ENCODE data around the gene MYO1E. TPM values are rescaled to one million over a fixed set of nuclear protein-coding genes. Genes with fewer than 3 reads are reported as not detected.
A peak's percentile ranks its signal among the peaks of the same experiment; 100 is the strongest.

The MYO1E gene
- total and polyA plus RNA-seq, 4 donors = 6.7 to 70.9 (median 21.6) TPM

DNA sequence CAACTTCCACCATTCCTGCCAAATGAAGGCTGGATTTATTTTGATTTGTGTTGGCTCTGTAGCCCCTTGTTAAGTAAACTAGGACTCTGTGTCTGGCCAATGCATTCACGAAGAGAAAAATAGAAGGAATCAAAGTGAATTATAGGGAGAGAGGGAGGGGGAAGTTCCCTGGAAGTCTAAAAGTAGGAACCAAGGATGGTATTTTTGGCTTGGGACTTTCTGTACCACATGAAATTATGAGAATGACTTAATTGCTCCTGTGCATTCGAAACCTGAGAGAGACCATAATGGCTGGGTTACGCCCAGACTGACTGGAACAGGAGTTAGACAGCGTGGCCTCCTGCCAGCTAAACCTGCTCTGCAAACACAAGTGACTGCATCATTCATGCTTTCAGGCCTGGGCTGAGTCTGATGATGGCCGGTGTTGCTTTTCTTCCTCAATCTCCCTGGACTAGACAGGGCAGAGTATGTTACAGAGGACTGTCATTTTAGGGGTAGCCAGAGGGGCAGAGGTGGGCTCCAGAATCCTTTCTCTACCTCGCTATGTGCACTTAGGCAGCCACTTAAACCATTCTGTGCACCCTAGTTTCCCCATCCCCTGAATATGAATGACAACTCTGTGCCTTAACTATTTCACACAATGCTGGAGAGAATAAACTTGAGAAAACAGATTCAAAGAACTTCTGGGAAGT, 58.9 kb downstream of the MYO1E start:
- Histone ChIP-seq H3K4me1 (ENCODE audit: control insufficient read depth in 4 of 4, insufficient read depth in 4 of 4, low read length in 3 of 4) (peaks cover 0 to 27% (median 14%) of the 10 kb centered on the region in 4 donors), H3K27me3 (ENCODE audit: control insufficient read depth in 4 of 4, insufficient read depth in 4 of 4, low read length in 3 of 4) (no peaks in the 10 kb centered on the region), H3K4me3 (ENCODE audit: low read depth in 1 of 3, low read length in 3 of 3) (no peak overlapping the region), H3K9me3 (ENCODE audit: control insufficient read depth in 4 of 4, low read length in 3 of 4) (no peaks in the 10 kb centered on the region), H3K27ac (ENCODE audit: low read depth in 1 of 2, low read length in 2 of 2) (no peak overlapping the region), H3K9ac (ENCODE audit: low read depth in 1 of 2, low read length in 2 of 2) (no peak overlapping the region), H3K36me3 (ENCODE audit: control insufficient read depth in 4 of 4, insufficient read depth in 3 of 4, low read depth in 1 of 4, low read length in 3 of 4) (no peaks in the 10 kb centered on the region)
- TF ChIP-seq RAD21 (IDR thresholded peaks at IDR 0.05) = peak; percentile 6 to 10
- TF ChIP-seq, protein P1, sequence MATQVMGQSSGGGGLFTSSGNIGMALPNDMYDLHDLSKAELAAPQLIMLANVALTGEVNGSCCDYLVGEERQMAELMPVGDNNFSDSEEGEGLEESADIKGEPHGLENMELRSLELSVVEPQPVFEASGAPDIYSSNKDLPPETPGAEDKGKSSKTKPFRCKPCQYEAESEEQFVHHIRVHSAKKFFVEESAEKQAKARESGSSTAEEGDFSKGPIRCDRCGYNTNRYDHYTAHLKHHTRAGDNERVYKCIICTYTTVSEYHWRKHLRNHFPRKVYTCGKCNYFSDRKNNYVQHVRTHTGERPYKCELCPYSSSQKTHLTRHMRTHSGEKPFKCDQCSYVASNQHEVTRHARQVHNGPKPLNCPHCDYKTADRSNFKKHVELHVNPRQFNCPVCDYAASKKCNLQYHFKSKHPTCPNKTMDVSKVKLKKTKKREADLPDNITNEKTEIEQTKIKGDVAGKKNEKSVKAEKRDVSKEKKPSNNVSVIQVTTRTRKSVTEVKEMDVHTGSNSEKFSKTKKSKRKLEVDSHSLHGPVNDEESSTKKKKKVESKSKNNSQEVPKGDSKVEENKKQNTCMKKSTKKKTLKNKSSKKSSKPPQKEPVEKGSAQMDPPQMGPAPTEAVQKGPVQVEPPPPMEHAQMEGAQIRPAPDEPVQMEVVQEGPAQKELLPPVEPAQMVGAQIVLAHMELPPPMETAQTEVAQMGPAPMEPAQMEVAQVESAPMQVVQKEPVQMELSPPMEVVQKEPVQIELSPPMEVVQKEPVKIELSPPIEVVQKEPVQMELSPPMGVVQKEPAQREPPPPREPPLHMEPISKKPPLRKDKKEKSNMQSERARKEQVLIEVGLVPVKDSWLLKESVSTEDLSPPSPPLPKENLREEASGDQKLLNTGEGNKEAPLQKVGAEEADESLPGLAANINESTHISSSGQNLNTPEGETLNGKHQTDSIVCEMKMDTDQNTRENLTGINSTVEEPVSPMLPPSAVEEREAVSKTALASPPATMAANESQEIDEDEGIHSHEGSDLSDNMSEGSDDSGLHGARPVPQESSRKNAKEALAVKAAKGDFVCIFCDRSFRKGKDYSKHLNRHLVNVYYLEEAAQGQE (IDR thresholded peaks at IDR 0.05) = no peak
- TF ChIP-seq HNF4G (IDR thresholded peaks at IDR 0.05) = no peak
- TF ChIP-seq, protein P2, sequence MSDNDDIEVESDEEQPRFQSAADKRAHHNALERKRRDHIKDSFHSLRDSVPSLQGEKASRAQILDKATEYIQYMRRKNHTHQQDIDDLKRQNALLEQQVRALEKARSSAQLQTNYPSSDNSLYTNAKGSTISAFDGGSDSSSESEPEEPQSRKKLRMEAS (IDR thresholded peaks at IDR 0.05) = peak; percentile 18
- TF ChIP-seq NR2F2 (IDR thresholded peaks at IDR 0.05) = no peak
- TF ChIP-seq TAF1 (conservative IDR thresholded peaks at IDR 0.05) = no peak
- TF ChIP-seq, protein P3, sequence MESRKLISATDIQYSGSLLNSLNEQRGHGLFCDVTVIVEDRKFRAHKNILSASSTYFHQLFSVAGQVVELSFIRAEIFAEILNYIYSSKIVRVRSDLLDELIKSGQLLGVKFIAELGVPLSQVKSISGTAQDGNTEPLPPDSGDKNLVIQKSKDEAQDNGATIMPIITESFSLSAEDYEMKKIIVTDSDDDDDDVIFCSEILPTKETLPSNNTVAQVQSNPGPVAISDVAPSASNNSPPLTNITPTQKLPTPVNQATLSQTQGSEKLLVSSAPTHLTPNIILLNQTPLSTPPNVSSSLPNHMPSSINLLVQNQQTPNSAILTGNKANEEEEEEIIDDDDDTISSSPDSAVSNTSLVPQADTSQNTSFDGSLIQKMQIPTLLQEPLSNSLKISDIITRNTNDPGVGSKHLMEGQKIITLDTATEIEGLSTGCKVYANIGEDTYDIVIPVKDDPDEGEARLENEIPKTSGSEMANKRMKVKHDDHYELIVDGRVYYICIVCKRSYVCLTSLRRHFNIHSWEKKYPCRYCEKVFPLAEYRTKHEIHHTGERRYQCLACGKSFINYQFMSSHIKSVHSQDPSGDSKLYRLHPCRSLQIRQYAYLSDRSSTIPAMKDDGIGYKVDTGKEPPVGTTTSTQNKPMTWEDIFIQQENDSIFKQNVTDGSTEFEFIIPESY (IDR thresholded peaks at IDR 0.05) = no peak
- no peak for TF ChIP-seq FOXA2 (IDR thresholded peaks at IDR 0.05)
- no peak for TF ChIP-seq FOXA1 (IDR thresholded peaks at IDR 0.05)
- TF ChIP-seq RXRA (IDR thresholded peaks at IDR 0.05) = peak in 1 of 2 donors; percentile 20
- no peak for TF ChIP-seq EGR1 (IDR thresholded peaks at IDR 0.05; ENCODE audit: low read depth in 2 of 2)
- TF ChIP-seq GABPA (IDR thresholded peaks at IDR 0.05 in 1 of 2, conservative IDR thresholded peaks at IDR 0.05 in 1 of 2) = no peak
- peak; percentile 75 for TF ChIP-seq YY1 (IDR thresholded peaks at IDR 0.05)
- peak; percentile 38 for DNase-seq (ENCODE audit: low spot score)
- WGBS = 38% methylated on average over 6 of the region's 6 CpGs

DNA sequence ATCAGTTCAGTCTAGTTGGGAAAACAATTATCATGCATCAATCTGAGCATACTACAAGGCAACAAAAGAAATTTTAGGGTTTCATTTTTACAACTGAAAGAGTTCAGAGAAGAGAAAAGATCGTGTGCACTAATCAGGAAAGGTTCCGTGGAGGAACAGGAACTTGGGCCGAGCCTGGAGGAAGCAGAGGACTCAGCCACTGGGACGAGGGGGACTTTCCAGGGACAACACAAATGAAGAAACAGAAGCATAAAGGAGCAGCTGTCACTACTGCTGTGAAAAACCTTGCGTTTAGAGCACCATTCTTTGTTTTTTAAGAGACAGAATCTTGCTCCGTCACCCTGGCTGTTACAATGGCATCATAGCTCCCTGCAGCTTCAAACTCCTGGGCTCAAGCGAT, 60.5 kb downstream of the MYO1E start:
- TF ChIP-seq RAD21 (IDR thresholded peaks at IDR 0.05) = no peak
- TF ChIP-seq, protein P4, sequence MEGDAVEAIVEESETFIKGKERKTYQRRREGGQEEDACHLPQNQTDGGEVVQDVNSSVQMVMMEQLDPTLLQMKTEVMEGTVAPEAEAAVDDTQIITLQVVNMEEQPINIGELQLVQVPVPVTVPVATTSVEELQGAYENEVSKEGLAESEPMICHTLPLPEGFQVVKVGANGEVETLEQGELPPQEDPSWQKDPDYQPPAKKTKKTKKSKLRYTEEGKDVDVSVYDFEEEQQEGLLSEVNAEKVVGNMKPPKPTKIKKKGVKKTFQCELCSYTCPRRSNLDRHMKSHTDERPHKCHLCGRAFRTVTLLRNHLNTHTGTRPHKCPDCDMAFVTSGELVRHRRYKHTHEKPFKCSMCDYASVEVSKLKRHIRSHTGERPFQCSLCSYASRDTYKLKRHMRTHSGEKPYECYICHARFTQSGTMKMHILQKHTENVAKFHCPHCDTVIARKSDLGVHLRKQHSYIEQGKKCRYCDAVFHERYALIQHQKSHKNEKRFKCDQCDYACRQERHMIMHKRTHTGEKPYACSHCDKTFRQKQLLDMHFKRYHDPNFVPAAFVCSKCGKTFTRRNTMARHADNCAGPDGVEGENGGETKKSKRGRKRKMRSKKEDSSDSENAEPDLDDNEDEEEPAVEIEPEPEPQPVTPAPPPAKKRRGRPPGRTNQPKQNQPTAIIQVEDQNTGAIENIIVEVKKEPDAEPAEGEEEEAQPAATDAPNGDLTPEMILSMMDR (IDR thresholded peaks at IDR 0.05; ENCODE audit: low read depth, low read length, missing input control) = no peak
- TF ChIP-seq RXRA (IDR thresholded peaks at IDR 0.05) = no peak
- TF ChIP-seq TAF1 (conservative IDR thresholded peaks at IDR 0.05) = no peak
- no peak for TF ChIP-seq GABPA (IDR thresholded peaks at IDR 0.05 in 1 of 2, conservative IDR thresholded peaks at IDR 0.05 in 1 of 2)
- TF ChIP-seq, protein P3 (IDR thresholded peaks at IDR 0.05) = no peak
- TF ChIP-seq YY1 (IDR thresholded peaks at IDR 0.05) = no peak
- TF ChIP-seq SP1 (IDR thresholded peaks at IDR 0.05) = no peak
- TF ChIP-seq HNF4G (IDR thresholded peaks at IDR 0.05) = no peak
- TF ChIP-seq, protein P2 (IDR thresholded peaks at IDR 0.05) = no peak
- no peak for TF ChIP-seq FOXA2 (IDR thresholded peaks at IDR 0.05)
- no peak for TF ChIP-seq JUND (IDR thresholded peaks at IDR 0.05)
- TF ChIP-seq HNF4A (conservative IDR thresholded peaks at IDR 0.05) = no peak
- no peak for TF ChIP-seq EGR1 (IDR thresholded peaks at IDR 0.05; ENCODE audit: low read depth in 2 of 2)
- no peak for TF ChIP-seq NR2F2 (IDR thresholded peaks at IDR 0.05)
- TF ChIP-seq FOXA1 (IDR thresholded peaks at IDR 0.05) = no peak
- H3K9ac ChIP-seq (ENCODE audit: low read depth in 1 of 2, low read length in 2 of 2) = no peak overlapping the region
- no peaks in the 10 kb centered on the region for H3K9me3 ChIP-seq (ENCODE audit: control insufficient read depth in 4 of 4, low read length in 3 of 4)
- H3K36me3 ChIP-seq (ENCODE audit: control insufficient read depth in 4 of 4, insufficient read depth in 3 of 4, low read depth in 1 of 4, low read length in 3 of 4) = no peaks in the 10 kb centered on the region
- peaks cover under 1 to 27% (median 15%) of the 10 kb centered on the region in 4 donors for H3K4me1 ChIP-seq (ENCODE audit: control insufficient read depth in 4 of 4, insufficient read depth in 4 of 4, low read length in 3 of 4)
- H3K4me3 ChIP-seq (ENCODE audit: low read depth in 1 of 3, low read length in 3 of 3) = no peak overlapping the region
- H3K27me3 ChIP-seq (ENCODE audit: control insufficient read depth in 4 of 4, insufficient read depth in 4 of 4, low read length in 3 of 4) = no peaks in the 10 kb centered on the region
- H3K27ac ChIP-seq (ENCODE audit: low read depth in 1 of 2, low read length in 2 of 2) = no peak overlapping the region
- 82% methylated on average over 7 of the region's 7 CpGs for WGBS
- DNase-seq (ENCODE audit: low spot score) = no peak

Data from liver (tissue), 9 donors.